Esophagus squamous epithelium (tissue), 5 donors: ENCODE data around the gene MICALL2. TPM values are rescaled to one million over a fixed set of nuclear protein-coding genes. Genes with fewer than 3 reads are reported as not detected.

Experiments
- DNase-seq: peaks from one replicate; lab custom pipeline; 2025; lab: John Stamatoyannopoulos, UW
- H3K27ac ChIP-seq, 4 donors: fragments of 200-600 bp; sonication (generic); one replicate each; pipeline ENCODE4 v1.5.1; 2016 to 2019; ENCODE audit warnings: mild to moderate bottlenecking in 1 of 4
- H3K27me3 ChIP-seq, 4 donors: fragments of 200-600 bp; sonication (generic); 1 replicate in 3 of 4; 2 replicates in 1 of 4; pipeline versions ENCODE4 v1.5.1 to v1.6.0; 2017 to 2021; ENCODE audit warnings: antibody characterized with exemption in 1 of 4
- H3K36me3 ChIP-seq, 3 donors: fragments of 200-600 bp; sonication (generic); one replicate each; pipeline ENCODE4 v1.5.1; 2016 to 2019
- H3K4me1 ChIP-seq, 3 donors: fragments of 200-600 bp; sonication (generic); one replicate each; pipeline ENCODE4 v1.5.1; 2017 to 2019
- H3K4me3 ChIP-seq, 4 donors: fragments of 200-600 bp; sonication (generic); 1 replicate in 3 of 4; 2 replicates in 1 of 4; pipeline ENCODE4 v1.5.1; 2016 to 2019; ENCODE audit warnings: mild to moderate bottlenecking in 2 of 4, moderate library complexity in 1 of 4
- H3K9me3 ChIP-seq, 3 donors: fragments of 200-600 bp; sonication (generic); one replicate each; pipeline ENCODE4 v1.5.1; 2016 to 2019
- CTCF ChIP-seq, 6 experiments: fragments of 450-650 bp in 4 of 6; fragments of 200-600 bp in 2 of 6; sonication (generic) in 2 of 6; IDR thresholded peaks; one replicate each; pipeline ENCODE4 v1.5.1; 2016 to 2019; ENCODE audit warnings: antibody characterized with exemption in 6 of 6, mild to moderate bottlenecking in 4 of 6, moderate library complexity in 4 of 6
- POLR2A ChIP-seq, 4 donors: fragments of 450-650 bp; IDR thresholded peaks; one replicate each; pipeline ENCODE4 v1.6.1; 2017; ENCODE audit warnings: antibody characterized with exemption in 4 of 4, mild to moderate bottlenecking in 4 of 4, moderate library complexity in 3 of 4
- WGBS, 2 donors: methylation state at CpG; one replicate each; pipeline ENCODE4 v1.1.5; 2018; 5-methylcytosine and 5-hydroxymethylcytosine counted together
- intact Hi-C: fragments of 100-400 bp; cut with DNase I; formaldehyde crosslinking; loops from one replicate; pipeline ENCODE4 v1.15.0; 2022
- total RNA-seq, 4 donors: library from RNA; depleted of rRNA; stranded (reverse); fragments of >200 nt; gene quantifications; one replicate each; pipeline ENCODE4 v1.1.0, GENCODE V29; 2016
- donor health status: DM: yes; HTN: yes; CAD: no.

The MICALL2 gene
- total RNA-seq, 4 donors from 2014 or later: 14.1 to 17.5 (median 16.5) TPM

- Histone ChIP-seq H3K27ac (no peak overlapping the region), H3K36me3 (peaks cover 0 to 5% (median 0%) of the 10 kb centered on the region in 3 donors), H3K4me1 (peaks cover 0 to 23% (median 4%) of the 10 kb centered on the region in 3 donors), H3K27me3 (peaks cover 0 to 70% (median 2%) of the 10 kb centered on the region in 4 donors), H3K9me3 (no peaks in the 10 kb centered on the region), H3K4me3 (no peak overlapping the region)
- intact Hi-C loops: loop anchor here (5.0 kb wide), 1 partner anchor 42 kb away; no protein-coding TSS in a partner anchor
- 68 to 74% methylated on average over 3 to 8 of the region's 32 CpGs for WGBS, 2 donors
- no peak for DNase-seq
- TF ChIP-seq CTCF (IDR thresholded peaks at IDR 0.05): no peak
Measured at GRCh38 chr7:1430056-1430845, 29.0 kb downstream of the MICALL2 start.

- H3K36me3 ChIP-seq: no peaks in the 10 kb centered on the region
- no peak overlapping the region for H3K27ac ChIP-seq
- WGBS, 2 donors: 49 to 90% methylated on average over 5 to 6 of the region's 20 CpGs
- intact Hi-C loops: no loop called here
- H3K4me1 ChIP-seq: peaks cover 0 to 23% (median 4%) of the 10 kb centered on the region in 3 donors
- H3K4me3 ChIP-seq: no peak overlapping the region
- H3K9me3 ChIP-seq: no peaks in the 10 kb centered on the region
- TF ChIP-seq CTCF (IDR thresholded peaks at IDR 0.05) (no peak), POLR2A (IDR thresholded peaks at IDR 0.05) (no peak)
- H3K27me3 ChIP-seq: peaks cover 0 to 77% (median 2%) of the 10 kb centered on the region in 4 donors
- no peak for DNase-seq
Measured at GRCh38 chr7:1428941-1429501, 30.2 kb downstream of the MICALL2 start.

GRCh38 chr7:1427064-1427657, 32.1 kb downstream of the MICALL2 start:
- 74 to 87% methylated on average over 12 to 13 of the region's 13 CpGs for WGBS, 2 donors
- H3K27me3 ChIP-seq: peaks cover 0 to 86% (median 3%) of the 10 kb centered on the region in 4 donors
- H3K4me3 ChIP-seq: no peak overlapping the region
- no peaks in the 10 kb centered on the region for H3K9me3 ChIP-seq
- no peaks in the 10 kb centered on the region for H3K36me3 ChIP-seq
- no peak for TF ChIP-seq POLR2A (IDR thresholded peaks at IDR 0.05)
- TF ChIP-seq CTCF (IDR thresholded peaks at IDR 0.05): no peak
- peaks cover 0 to 23% (median 6%) of the 10 kb centered on the region in 3 donors for H3K4me1 ChIP-seq
- intact Hi-C loops: no loop called here
- no peak for DNase-seq
- no peak overlapping the region for H3K27ac ChIP-seq

- intact Hi-C loops: no loop called here
- TF ChIP-seq CTCF (IDR thresholded peaks at IDR 0.05) (no peak), POLR2A (IDR thresholded peaks at IDR 0.05) (no peak)
- Histone ChIP-seq H3K27ac (no peak overlapping the region), H3K27me3 (peaks cover 0 to 86% (median 3%) of the 10 kb centered on the region in 4 donors), H3K9me3 (no peaks in the 10 kb centered on the region), H3K4me3 (no peak overlapping the region), H3K36me3 (no peaks in the 10 kb centered on the region), H3K4me1 (peaks cover 0 to 17% (median 5%) of the 10 kb centered on the region in 3 donors)
- DNase-seq: no peak
- 74 to 88% methylated on average over 9 to 15 of the region's 15 CpGs for WGBS, 2 donors
Measured at GRCh38 chr7:1426474-1426873, 32.8 kb downstream of the MICALL2 start.
